ENCODE measurements around the gene SH3BGRL2. TPM values are rescaled to one million over a fixed set of nuclear protein-coding genes. Genes with fewer than 3 reads are reported as not detected.
A peak's percentile ranks its signal among the peaks of the same experiment; 100 is the strongest.

The SH3BGRL2 gene
- total RNA-seq, 1 experiment from 2014 or later, result 46.1 TPM

GRCh38 chr6:79597155-79597554 lies 34.0 kb upstream of the SH3BGRL2 start:
- CTCF ChIA-PET, result no interaction called here
- DNase-seq, result no peak
- intact Hi-C loops (cut with micrococcal nuclease; ENCODE audit: unreplicated experiment), result no loop called here
- no peaks in the 10 kb centered on the region for H3K27me3 Mint-ChIP-seq (ENCODE audit: unreplicated experiment)
- no peak overlapping the region for H3K4me3 Mint-ChIP-seq (ENCODE audit: low read depth, unreplicated experiment)
- TF ChIP-seq CTCF (IDR thresholded peaks at IDR 0.05; ENCODE audit: unreplicated experiment), result no peak
- H3K36me3 Mint-ChIP-seq (ENCODE audit: insufficient read depth, unreplicated experiment), result peaks cover 14% of the 10 kb centered on the region
- no peaks in the 10 kb centered on the region for H3K9me3 Mint-ChIP-seq (ENCODE audit: low read depth, unreplicated experiment)
- BruUV-seq (replicated peaks), result no TSS peak
- no peak overlapping the region for H3K27ac Mint-ChIP-seq (ENCODE audit: unreplicated experiment)
- peaks cover 22% of the 10 kb centered on the region for H3K4me1 Mint-ChIP-seq (ENCODE audit: low read depth, unreplicated experiment)

GRCh38 chr6:79598012-79598411 lies 33.1 kb upstream of the SH3BGRL2 start:
- BruUV-seq (replicated peaks), result no TSS peak
- H3K9me3 Mint-ChIP-seq (ENCODE audit: low read depth, unreplicated experiment), result no peaks in the 10 kb centered on the region
- H3K27me3 Mint-ChIP-seq (ENCODE audit: unreplicated experiment), result no peaks in the 10 kb centered on the region
- H3K4me3 Mint-ChIP-seq (ENCODE audit: low read depth, unreplicated experiment), result no peak overlapping the region
- intact Hi-C loops (cut with micrococcal nuclease; ENCODE audit: unreplicated experiment), result no loop called here
- H3K27ac Mint-ChIP-seq (ENCODE audit: unreplicated experiment), result no peak overlapping the region
- CTCF ChIA-PET, result no interaction called here
- peaks cover 10% of the 10 kb centered on the region for H3K36me3 Mint-ChIP-seq (ENCODE audit: insufficient read depth, unreplicated experiment)
- TF ChIP-seq CTCF (IDR thresholded peaks at IDR 0.05; ENCODE audit: unreplicated experiment), result no peak
- H3K4me1 Mint-ChIP-seq (ENCODE audit: low read depth, unreplicated experiment), result peaks cover 30% of the 10 kb centered on the region
- no peak for DNase-seq

GRCh38 chr6:79599725-79600259 lies 31.3 kb upstream of the SH3BGRL2 start:
- no peaks in the 10 kb centered on the region for H3K27me3 Mint-ChIP-seq (ENCODE audit: unreplicated experiment)
- no peak for TF ChIP-seq CTCF (IDR thresholded peaks at IDR 0.05; ENCODE audit: unreplicated experiment)
- no peak for DNase-seq
- H3K4me3 Mint-ChIP-seq (ENCODE audit: low read depth, unreplicated experiment), result no peak overlapping the region
- peaks cover 38% of the 10 kb centered on the region for H3K4me1 Mint-ChIP-seq (ENCODE audit: low read depth, unreplicated experiment)
- intact Hi-C loops (cut with micrococcal nuclease; ENCODE audit: unreplicated experiment), result no loop called here
- CTCF ChIA-PET, result no interaction called here
- peaks cover 5% of the 10 kb centered on the region for H3K36me3 Mint-ChIP-seq (ENCODE audit: insufficient read depth, unreplicated experiment)
- no TSS peak for BruUV-seq (replicated peaks)
- no peak overlapping the region for H3K27ac Mint-ChIP-seq (ENCODE audit: unreplicated experiment)
- no peaks in the 10 kb centered on the region for H3K9me3 Mint-ChIP-seq (ENCODE audit: low read depth, unreplicated experiment)

GRCh38 chr6:79600313-79600712 lies 30.8 kb upstream of the SH3BGRL2 start:
- Mint-ChIP-seq H3K4me1 (ENCODE audit: low read depth, unreplicated experiment) (peaks cover 43% of the 10 kb centered on the region), H3K27ac (ENCODE audit: unreplicated experiment) (peak overlapping the region; percentile 64), H3K4me3 (ENCODE audit: low read depth, unreplicated experiment) (peak overlapping the region; percentile 9), H3K9me3 (ENCODE audit: low read depth, unreplicated experiment) (no peaks in the 10 kb centered on the region), H3K36me3 (ENCODE audit: insufficient read depth, unreplicated experiment) (peaks cover 5% of the 10 kb centered on the region), H3K27me3 (ENCODE audit: unreplicated experiment) (no peaks in the 10 kb centered on the region)
- TF ChIP-seq CTCF (IDR thresholded peaks at IDR 0.05; ENCODE audit: unreplicated experiment), result no peak
- no peak for DNase-seq
- CTCF ChIA-PET, result no interaction called here
- no TSS peak for BruUV-seq (replicated peaks)
- intact Hi-C loops (cut with micrococcal nuclease; ENCODE audit: unreplicated experiment), result no loop called here
